HG03432 (cell line): ENCODE results near the gene DDIT3.

ENCODE experiments used
- ATAC-seq: cut with Tn5 transposase; IDR thresholded peaks from one replicate; pipeline ENCODE4 v1.9.1; 2021; ENCODE audit warnings: mild to moderate bottlenecking, moderate library complexity; ENCODE audit not compliant: unreplicated experiment

Gene DDIT3

DNA sequence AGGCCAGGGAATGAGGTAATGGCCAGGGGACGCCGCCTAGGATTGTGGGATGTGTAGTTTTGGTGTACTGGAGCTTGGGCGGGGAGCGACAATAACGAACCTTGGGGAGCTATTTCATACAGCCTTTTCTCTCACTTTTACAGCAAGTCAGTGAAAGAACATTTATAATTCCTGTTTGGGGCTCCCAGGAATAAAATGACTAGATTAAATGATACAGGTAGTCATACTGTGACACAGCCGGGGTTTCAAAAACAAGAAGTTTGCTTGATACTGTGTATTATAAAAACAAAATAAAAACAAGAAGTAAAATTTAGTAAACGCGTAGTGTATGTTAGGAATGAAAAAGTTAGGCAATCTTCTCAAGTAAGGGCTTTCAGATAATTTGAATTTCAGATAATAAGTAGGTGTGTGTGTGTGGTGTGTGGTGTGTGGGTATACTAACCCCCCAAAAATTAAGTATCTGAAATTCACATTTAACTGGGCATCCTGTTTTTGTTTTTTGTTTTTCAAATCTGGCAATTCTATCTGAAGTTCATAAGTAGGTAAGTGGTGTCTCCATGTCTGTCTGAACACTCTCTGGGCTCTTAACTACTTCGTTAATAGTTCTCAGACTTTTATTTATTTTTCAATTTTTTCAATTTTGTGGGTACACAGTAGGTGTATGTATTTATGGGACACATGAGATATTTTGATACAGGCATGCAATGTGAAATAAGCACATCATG is 27.1 kb upstream of the DDIT3 start:
- no peak for ATAC-seq

DNA sequence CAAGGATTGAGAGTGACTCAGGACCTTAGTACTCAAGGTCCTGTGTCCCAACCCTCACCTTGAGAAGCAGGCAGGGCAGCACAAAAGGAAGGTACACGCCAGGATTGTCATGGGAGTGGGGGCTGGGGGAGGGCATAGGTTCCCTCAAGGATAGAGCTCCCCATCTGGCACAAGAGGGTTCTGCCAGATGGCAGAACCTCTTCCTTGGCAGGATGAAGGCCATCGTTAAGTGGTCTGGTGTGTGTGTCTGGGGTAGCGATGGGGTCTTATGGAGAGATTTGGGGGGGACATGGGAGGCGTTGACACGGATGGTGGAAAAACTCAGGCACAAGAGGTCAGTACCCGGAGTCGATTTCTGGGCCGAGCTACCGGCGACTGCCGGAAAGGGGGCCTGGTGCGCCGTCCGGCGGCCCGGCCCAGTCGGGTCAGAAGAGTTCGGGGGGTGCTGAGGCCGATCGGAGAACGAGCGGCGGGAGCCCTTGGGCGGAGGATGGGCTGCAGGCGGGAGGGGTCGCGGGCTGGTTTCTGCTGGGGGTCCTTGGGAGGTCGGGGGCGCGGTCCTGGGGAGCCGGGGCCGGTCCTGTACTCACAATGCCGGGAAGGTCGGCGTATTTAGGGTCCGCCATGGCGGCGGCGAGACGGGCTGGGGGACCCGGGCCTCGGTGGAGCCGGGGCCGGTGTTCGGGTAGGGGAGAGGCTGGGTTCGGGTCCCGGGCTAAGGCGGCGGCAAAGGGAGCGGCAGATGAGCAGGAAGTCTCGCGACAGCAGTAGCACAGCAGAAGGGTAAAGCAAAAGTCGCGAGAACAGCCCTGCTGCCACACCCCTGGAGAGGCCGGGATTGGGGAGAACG is 26.3 kb upstream of the DDIT3 start, which contains the start of gene DCTN2:
Gene DCTN2, minus strand, starts transcription at position 755 of the 850 bp plus-strand sequence. Its CDS starts 129 bp downstream, at position 626.
- peak; percentile 98 for ATAC-seq

DNA sequence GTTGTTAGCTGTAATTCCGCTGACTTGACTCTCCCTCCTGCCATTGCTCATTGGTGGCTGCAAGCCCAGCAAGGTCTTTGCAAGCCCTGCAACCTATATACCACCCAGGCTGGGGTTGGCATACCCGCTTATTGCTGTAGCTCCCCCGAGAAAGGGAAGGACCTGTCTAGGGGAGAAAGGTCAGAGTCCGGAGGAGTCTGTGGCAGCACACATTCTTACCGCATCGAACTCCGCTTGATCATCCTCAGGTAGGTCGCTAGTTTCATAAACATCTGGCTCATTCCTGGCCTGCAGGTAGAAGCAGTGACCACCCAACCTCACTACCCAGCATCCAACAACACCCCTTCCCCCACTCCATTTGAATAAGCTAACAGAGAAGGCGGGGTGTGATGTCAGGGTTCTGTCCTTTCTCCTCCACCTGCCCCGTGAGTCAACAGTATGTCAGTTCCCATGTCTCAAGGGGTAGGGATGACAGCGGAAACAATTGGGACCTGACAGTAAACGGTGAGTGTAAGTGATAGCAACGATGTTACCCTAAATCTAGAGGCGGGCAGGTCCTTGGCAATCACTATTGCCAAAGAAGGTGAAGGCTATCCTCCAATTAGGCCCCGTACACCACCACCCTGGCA is 25.6 kb upstream of the DDIT3 start:
- ATAC-seq: no peak

DNA sequence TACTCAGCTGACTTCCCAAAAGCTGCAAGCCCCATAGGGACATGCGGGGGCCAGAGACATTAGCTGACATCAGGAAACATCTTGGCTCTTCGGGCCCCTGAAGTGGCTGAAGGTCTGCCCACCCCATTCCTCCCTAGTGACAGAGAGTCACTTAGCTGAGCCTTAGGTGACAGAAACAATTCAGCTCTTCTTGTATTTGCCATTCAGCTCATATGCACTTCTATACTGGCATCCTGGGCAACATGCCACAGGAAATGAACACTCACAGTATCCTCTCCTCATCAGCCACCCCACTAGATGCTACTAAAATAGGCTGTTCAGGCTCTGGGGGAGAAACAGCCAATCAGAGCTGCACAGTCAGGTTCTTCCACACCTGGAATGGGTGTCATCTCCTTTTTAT is 23.3 kb upstream of the DDIT3 start:
- no peak for ATAC-seq

DNA sequence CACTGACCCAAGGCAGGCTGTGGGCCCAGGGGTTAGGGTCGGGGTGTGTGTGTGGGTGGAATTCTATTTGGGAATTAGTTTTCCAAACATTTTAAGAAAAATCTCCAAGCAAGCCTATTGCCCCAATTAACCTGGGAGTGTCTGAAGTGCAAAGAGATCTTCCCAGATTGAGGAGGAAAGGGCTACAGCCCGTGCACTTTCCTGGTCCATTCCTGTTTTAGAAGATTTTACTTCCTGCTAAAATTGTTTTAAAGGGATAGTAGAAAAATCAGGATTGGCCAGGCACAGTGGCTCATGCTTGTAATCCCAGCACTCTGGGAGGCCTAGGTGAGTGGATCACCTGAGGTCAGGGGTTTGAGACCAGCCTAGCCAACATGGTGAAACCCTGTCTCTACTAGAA is 21.4 kb upstream of the DDIT3 start:
- ATAC-seq: no peak

DNA sequence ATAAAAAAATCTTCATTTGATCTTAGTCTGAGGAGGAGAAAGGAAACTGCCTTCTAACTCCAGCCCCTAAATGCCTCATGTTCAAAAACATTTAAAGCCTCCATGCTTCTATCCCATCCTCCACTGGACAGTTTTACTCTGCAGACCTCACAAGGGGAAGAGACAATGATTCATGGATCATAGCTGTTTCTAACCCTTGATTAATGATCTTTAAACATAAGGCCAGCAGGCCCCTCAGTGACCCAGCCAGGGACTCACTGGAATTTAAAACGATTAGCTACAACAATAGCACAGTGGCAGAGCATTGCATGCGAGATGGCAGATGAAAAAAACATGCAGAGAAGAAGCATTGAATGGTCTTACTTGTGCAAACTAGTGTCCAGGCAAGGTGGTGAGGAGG is 20.7 kb upstream of the DDIT3 start:
- no peak for ATAC-seq

DNA sequence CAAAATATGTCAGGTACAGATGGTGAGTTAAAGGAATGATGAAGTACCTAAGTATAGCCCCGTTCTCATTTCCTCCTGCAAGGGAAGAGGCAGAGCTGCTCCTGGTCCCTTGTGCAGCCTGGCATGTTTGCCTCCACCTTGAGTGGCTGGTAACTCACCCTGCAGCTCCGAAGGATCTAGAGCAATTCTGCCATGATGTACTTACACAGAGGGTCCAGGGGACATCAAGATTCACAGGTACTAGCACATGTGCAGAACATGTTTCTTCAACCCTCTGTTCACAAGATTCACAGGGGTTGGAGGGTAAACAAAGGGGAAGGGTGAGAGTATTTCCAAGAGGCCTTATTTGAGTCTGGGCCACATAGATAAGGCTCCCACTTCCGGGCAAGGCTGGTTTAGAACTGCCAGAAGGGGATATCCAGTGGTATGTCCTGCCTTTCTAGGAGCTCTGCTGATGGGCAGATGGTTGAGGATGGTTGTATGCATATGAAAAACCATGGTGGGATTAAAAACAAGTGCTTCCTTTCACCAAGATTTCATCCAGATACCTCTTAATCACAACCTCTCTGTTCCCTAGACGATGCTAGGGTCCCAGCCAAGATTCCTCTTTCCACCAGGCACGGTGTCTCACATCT is 18.9 kb upstream of the DDIT3 start:
- no peak for ATAC-seq

DNA sequence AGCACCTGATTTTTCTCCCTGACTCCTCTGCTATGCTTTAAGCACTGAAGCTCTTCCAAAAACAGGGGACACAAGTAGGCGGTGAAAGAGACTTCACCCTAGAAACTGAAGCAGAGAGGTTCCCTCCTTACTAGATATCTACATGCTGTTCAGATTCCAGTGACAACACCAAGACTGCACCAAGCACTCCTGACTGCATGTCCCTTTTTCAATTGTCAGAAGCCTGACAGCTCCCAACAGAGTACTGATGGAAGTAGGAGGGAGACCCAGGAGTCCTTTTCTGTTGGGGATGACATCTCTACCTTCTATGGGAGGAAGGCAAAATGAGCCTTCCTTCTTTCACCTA is 16.3 kb upstream of the DDIT3 start:
- ATAC-seq: no peak

DNA sequence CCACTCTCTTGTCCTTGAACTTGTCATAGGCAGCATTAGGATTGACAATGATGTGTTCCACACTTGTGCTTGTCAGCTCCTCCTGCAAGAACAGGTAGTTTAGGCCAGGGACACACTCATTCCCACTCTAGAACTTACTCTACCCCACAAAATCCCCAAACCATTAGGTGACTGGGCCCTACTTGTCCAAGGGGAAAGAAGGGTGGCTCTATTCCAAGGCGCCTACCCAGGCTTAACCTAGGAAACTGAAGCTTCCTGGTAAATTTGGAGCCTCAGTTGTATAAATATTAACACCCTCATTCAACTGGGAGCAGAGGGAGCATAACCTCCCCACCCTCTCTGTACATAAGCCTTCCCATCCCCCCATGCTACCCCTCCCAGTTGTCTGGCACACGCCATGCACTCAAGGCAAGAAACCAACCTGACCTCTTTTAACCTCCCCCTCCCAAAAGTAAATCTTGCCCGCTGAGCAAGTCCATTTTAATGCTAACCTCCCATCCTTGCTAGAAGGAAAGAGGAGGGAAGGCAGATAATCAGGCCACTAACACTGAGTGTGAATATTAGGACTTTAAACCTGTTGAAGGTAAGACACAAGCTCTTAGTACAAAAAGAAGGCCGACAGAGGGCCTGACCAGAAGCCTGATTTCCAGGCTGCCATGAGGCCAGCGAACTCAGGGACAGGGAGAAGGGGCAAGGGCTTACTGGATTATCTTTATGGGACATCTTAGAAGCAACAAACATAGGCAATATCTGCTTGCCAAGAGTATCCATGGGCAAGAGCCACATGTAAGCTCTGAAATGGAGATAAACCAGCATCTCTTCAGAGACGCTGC is 15.7 kb upstream of the DDIT3 start:
- ATAC-seq: no peak

DNA sequence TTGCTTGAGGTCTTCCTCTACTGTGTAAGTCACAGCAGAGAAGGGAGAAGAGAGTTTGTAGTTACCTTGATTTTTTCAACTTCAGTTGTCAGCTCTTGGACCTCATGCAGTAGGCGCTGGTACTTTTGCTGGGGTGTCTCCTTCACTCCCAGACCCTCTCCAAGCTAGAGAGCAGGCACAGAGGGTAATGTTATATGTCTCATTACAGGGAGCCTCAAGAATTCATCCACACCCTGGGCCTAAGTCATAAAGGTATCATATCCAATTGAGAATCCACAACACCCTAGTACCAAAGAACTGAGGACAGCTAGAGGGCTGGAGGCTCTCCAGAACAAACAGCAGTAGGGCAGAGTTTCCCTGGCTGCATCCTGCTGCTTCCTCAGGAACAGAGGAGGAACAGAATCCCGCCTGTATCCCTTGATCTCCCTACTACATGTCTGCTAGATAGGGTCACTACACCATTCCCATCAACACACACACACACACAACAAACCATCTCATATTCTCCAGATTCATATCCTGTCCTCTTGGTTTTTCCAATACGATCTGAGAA is 14.8 kb upstream of the DDIT3 start:
- no peak for ATAC-seq

DNA sequence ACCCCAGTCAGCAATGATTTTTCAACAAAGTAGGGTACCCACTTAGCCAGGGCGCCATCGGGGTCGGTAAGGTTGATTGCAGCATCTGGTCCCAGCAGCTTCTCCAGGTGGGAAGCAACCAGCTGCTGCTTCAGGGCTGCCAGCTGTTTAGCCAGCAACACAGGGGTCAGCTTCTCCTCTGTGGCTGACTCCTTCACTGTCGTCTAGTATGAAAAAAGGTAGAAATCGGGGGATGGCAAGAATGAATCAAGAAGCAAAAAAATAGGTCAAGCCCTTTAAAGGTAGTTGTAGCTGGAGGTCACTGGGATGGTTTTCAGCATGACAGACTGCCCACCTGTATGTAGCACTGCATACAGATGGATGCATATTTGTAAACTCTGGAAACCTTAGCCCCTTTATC is 13.9 kb upstream of the DDIT3 start:
- no peak for ATAC-seq

DNA sequence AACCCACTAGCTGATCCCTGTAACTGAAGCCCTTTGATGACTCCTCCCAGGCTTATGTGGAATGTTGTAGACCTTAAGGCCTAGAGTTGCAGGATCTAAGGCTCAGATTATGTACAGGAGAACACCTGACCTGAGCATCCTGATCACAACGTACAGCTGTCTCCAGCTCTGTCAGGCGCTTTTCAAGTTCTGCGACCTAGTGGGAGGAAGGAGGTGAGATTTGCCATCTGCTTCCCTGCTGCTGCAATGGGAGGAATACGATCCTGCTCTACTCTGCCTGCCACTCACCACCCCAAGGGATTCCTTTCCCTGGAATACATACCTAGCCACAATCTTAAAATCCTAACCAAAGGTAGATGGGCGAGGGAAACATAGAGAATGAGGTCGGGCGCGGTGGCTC is 12.8 kb upstream of the DDIT3 start:
- ATAC-seq: no peak

DNA sequence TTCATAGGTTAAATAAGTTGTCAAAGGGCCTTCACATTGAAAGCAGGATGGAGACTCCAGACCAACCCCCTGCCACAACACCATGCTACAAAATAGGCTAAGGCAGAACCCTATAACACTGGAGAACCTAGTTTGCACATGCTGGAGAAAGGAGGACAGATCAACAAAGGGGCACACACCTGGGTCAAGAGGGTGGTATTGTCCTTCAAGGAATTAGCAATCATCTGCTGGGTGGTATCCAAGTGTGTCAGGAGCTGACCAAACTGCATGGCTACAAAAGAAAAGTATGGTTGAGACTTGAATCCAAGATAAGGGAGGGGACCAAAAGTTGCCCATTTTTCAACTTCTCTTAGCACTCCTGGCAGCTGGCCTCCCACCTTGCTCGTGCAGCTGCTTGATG is 11.5 kb upstream of the DDIT3 start:
- no peak for ATAC-seq

DNA sequence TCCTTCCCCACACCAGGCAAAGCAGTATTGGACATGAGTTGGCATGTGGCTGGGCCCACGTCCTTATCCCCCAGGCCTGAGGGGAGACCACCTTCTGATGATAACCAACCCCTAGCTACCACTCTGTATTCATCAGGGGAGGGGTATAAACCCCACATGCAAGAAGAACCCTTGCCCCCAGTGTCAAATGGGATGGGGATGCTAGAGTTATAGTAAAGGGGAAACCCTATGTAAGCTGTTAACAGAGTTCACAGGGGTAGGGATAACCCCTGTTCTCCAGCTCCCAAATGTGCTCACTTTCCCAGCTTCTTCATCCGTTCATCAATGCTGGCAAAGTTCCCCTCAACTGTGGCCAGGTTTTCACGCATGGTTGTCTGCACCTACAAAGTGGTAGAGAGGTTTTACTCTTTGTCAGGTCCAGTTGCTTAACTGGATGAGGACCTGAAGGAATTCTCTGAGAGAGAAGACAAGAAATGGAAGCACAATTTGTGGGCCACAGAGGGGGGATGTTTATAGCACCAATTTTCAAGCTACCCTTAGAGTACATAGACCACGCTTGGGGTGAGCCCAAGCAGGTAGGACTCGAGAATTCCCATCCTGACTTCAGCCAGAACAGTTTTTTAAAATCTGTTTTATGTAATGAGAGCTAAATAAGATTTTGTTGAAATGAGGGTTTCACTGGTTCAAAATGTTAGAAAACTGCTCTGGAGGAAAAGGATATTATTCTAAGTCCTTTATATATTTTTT is 10.3 kb upstream of the DDIT3 start:
- no peak for ATAC-seq

DNA sequence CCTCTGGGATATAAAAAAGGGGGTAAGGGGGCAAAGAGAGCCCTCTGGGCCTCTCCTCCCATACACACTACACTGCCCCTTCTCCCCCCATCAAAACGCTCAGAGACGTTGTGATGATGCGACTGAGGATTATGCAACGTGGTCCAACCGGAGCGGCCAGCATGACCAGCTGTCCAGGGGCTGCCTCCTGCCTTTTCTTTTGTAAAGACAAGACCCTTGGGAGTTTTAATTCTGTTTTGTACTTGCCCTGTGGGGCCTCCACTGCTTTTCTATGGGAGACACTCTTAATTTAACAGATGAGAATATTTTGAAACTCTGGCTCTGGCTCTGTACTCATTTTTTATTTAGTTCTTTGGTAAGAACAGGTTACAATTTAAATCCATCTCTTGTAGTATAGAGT is 9.5 kb upstream of the DDIT3 start:
- no peak for ATAC-seq

DNA sequence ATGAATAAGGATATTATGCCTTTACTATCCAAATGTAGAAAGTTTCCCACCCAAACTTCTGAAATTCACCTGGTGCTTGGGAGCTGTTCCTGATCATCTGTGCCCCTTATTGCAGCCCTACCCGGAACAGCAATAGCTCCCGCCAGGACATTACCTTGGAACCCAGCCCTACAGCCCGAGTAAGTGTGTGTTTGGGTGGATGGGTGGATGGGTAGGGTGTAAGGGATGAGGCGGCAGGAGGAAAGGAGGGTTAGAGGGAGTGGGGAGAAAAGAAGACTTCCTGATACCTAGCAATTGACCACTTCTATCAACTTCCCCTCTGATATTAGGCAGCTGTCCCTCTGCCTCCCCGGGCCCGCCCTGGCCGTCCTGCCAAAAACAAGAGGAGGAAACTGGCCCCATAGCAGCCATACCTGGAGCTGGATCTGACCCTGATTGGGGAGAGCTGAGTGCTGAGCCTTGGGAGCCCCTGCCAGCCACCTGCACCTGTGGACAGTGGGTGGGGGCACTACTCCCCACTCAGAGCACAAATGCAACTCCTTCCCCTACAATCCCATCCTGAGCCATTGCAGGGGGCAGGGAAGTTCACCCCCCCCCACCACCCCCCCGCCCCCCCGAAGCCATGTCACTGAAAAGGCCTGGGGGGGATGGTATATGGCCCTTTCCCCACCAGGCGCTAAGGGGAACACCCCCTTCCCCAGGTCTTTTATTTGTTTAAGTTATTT is 8.7 kb upstream of the DDIT3 start:
- no peak for ATAC-seq

DNA sequence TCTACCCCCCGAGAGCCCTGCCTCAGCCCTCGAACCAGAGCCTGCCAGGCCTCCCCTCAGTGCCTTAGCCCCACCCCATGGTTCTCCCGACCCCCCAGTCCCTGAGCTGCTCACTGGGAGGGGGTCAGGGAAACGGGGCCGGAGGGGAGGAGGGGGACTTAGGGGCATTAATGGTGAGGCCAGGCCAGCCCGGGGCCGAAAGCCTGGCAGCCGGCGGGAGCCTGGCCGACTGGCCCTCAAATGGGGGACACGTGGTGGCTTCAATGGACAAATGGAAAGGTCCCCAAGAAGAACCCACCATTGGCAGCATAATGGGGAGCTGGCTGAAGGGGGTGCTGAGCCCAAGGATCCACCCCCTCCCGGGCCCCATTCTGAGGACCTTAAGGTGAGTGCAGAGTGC is 7.9 kb upstream of the DDIT3 start:
- no peak for ATAC-seq

DNA sequence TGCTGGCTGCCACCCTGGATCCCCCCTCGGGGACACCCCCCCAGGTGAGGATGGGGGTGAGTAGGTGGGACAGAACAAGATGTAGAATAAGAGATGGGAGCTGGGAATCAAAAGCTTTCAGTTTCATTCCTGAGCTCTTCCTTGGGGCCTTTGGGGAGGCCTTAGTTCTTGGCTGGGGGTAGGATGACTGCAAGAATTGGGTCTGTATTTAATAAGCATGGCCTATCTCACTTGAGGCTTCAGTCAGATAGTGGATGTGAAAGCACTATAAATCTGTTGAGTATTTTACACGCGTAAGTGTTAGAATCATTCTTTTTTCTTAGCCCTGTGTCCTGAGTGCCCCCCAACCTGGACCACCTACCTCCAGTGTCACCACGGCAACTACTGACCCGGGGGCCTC is 6.9 kb upstream of the DDIT3 start:
- ATAC-seq: no peak
